ENCODE results near the gene PRPF31. TPM values are rescaled to one million over a fixed set of nuclear protein-coding genes. Genes with fewer than 3 reads are reported as not detected.
A peak's percentile ranks its signal among the peaks of the same experiment; 100 is the strongest.

Gene PRPF31
- total and polyA plus RNA-seq, 9 of the 15 experiments (the other 6 are each of a cell fraction or from before 2014, with no cell fraction given): 5.8 to 92.2 (median 69.2) TPM

DNA sequence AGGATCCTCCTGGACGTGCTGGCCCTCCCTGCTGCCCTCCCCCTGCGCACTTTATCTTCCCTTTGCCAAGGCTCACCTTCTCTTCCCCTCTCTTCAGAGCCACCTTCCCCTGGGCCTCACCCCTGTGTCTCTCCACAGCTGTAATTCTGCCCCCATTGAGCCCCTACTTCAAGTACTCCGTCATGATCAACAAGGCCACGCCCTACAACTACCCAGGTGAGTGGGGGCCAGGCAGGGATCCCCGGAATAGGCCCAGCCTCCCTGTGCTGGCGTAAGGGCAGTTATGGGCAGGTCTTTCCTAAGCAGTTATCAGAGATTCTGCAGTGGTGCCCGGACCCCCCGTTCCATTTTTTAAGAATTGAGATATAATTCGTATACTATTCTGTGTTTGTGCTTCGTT, 9.8 kb upstream of the PRPF31 start:
- FAIRE-seq (no peak), DNase-seq (ENCODE audit: extremely low read depth in 1 of 4, low spot score in 3 of 4) (peak in 2 of 4 experiments; percentile 5 to 13), ATAC-seq (no peak)
- Histone ChIP-seq H3K27me3 (ENCODE audit: control insufficient read depth in 2 of 2, insufficient read depth in 2 of 2, low read length in 2 of 2) (no peaks in the 10 kb centered on the region), H3K79me2 (ENCODE audit: control insufficient read depth, insufficient read depth, low read length) (peaks cover 24% of the 10 kb centered on the region), H3K4me3 (no peak overlapping the region), H3K9ac (ENCODE audit: insufficient read depth in 1 of 2, low read depth in 2 of 2, low read length in 2 of 2) (no peak overlapping the region), H3K27ac (ENCODE audit: extremely low read depth, low read depth, low read length) (no peak overlapping the region), H3K9me3 (replicated peaks; ENCODE audit: control insufficient read depth, insufficient read depth, low read depth, low read length) (no peaks in the 10 kb centered on the region), H3K4me1 (replicated peaks in 1 of 2; ENCODE audit: control insufficient read depth in 2 of 2, insufficient read depth in 2 of 2, low read length in 2 of 2) (peaks cover 0 to 31% of the 10 kb centered on the region in 2 experiments; a peak in 3 of 5 replicates), H4K20me1 (replicated peaks; ENCODE audit: control insufficient read depth, insufficient read depth, low read length) (peaks cover 3% of the 10 kb centered on the region; the same call in 1 of the 2 replicates), H3K4me2 (ENCODE audit: insufficient read depth, low read length) (no peak overlapping the region), H2AFZ (ENCODE audit: low read depth, low read length) (no peak overlapping the region), H3K9me1 (ENCODE audit: control insufficient read depth, insufficient read depth, low read length) (no peaks in the 10 kb centered on the region), H3K36me3 (ENCODE audit: control insufficient read depth, insufficient read depth, low read length) (peaks cover 63% of the 10 kb centered on the region; the same call in 2 of the 3 replicates)
- ChIA-PET CTCF (ENCODE audit: low intra/inter-chr PET ratio) (no interaction called here), POLR2A (no interaction called here)
- in situ Hi-C loops (cut with MboI) (no loop called here), intact Hi-C loops (cut with micrococcal nuclease) (no loop called here)
- no TSS peak for BruUV-seq (replicated peaks)
- 87% methylated on average over 10 of the region's 10 CpGs for WGBS (ENCODE audit: insufficient coverage, low coverage, missing lambda C conversion rate)
- TF ChIP-seq HSF4 (CRISPR knock-in tag; IDR thresholded peaks at IDR 0.05; ENCODE audit: borderline replicate concordance) (no peak), JUNB (CRISPR knock-in tag; conservative IDR thresholded peaks at IDR 0.05) (no peak), RNF2 (IDR thresholded peaks at IDR 0.05) (no peak), NR1H2 (CRISPR knock-in tag; IDR thresholded peaks at IDR 0.05) (no peak)

DNA sequence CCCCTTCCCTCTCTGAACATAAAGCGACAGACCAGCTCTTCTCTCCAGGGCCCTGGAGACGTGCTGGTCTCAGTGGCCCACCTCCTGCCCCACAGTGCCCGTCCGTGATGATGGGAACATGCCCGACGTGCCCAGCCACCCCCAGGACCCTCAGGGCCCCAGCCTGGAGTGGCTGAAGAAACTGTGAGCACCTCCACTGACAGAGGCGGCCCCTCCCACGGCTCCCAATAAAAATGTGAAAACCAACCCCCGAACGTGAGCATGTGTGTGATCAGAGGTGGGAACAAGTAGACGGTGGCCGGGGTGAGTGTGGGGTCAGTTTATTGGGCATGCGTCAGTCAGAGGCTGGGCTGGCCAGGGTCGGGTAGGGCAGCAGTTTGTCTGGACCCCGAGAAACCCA, 8.8 kb upstream of the PRPF31 start:
- Histone ChIP-seq H3K4me3 (no peak overlapping the region), H3K9me3 (replicated peaks; ENCODE audit: control insufficient read depth, insufficient read depth, low read depth, low read length) (no peaks in the 10 kb centered on the region), H2AFZ (ENCODE audit: low read depth, low read length) (no peak overlapping the region), H4K20me1 (replicated peaks; ENCODE audit: control insufficient read depth, insufficient read depth, low read length) (peaks cover 3% of the 10 kb centered on the region; the same call in 1 of the 2 replicates), H3K9ac (ENCODE audit: insufficient read depth in 1 of 2, low read depth in 2 of 2, low read length in 2 of 2) (peak overlapping the region in 1 of 2 experiments; percentile 35; a peak in 1 of 4 replicates), H3K9me1 (ENCODE audit: control insufficient read depth, insufficient read depth, low read length) (no peaks in the 10 kb centered on the region), H3K27me3 (ENCODE audit: control insufficient read depth in 2 of 2, insufficient read depth in 2 of 2, low read length in 2 of 2) (no peaks in the 10 kb centered on the region), H3K27ac (ENCODE audit: extremely low read depth, low read depth, low read length) (no peak overlapping the region), H3K4me1 (replicated peaks in 1 of 2; ENCODE audit: control insufficient read depth in 2 of 2, insufficient read depth in 2 of 2, low read length in 2 of 2) (peaks cover 0 to 27% of the 10 kb centered on the region in 2 experiments; a peak in 3 of 5 replicates), H3K4me2 (ENCODE audit: insufficient read depth, low read length) (no peak overlapping the region), H3K36me3 (ENCODE audit: control insufficient read depth, insufficient read depth, low read length) (peaks cover 69% of the 10 kb centered on the region; the same call in 2 of the 3 replicates), H3K79me2 (ENCODE audit: control insufficient read depth, insufficient read depth, low read length) (peaks cover 24% of the 10 kb centered on the region)
- FAIRE-seq (no peak), DNase-seq (ENCODE audit: extremely low read depth in 1 of 4, low spot score in 3 of 4) (peak in 1 of 4 experiments; percentile 4), ATAC-seq (no peak)
- intact Hi-C loops (cut with micrococcal nuclease): no loop called here
- no TSS peak for BruUV-seq (replicated peaks)
- WGBS (ENCODE audit: insufficient coverage, low coverage, missing lambda C conversion rate): 90% methylated on average over 13 of the region's 15 CpGs
- ChIA-PET POLR2A (interaction anchor here (1.1 kb wide), 1 partner anchor 8 kb away, joined by 7 read pairs; the partner anchor contains the start of genes PRPF31 and TFPT), CTCF (ENCODE audit: low intra/inter-chr PET ratio) (no interaction called here)
- TF ChIP-seq POLR2G (IDR thresholded peaks at IDR 0.05; ENCODE audit: low read depth, low read length) (peak; percentile 34; the same call in 1 of the 2 replicates), POLR3A (IDR thresholded peaks at IDR 0.05; ENCODE audit: borderline replicate concordance, extremely low read depth, insufficient read depth, insufficient read length) (no peak), RBFOX2 (IDR thresholded peaks at IDR 0.05; ENCODE audit: low read depth, low read length) (peak; percentile 45; the same call in 1 of the 2 replicates)
- TF ChIP-seq, protein P1, sequence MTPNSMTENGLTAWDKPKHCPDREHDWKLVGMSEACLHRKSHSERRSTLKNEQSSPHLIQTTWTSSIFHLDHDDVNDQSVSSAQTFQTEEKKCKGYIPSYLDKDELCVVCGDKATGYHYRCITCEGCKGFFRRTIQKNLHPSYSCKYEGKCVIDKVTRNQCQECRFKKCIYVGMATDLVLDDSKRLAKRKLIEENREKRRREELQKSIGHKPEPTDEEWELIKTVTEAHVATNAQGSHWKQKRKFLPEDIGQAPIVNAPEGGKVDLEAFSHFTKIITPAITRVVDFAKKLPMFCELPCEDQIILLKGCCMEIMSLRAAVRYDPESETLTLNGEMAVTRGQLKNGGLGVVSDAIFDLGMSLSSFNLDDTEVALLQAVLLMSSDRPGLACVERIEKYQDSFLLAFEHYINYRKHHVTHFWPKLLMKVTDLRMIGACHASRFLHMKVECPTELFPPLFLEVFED (CRISPR knock-in tag; conservative IDR thresholded peaks at IDR 0.05): no peak
- in situ Hi-C loops (cut with MboI): no loop called here
